ENCODE data around the gene MAGI2.

MAGI2 gene

GRCh38 chr7:79312022-79312421 lies 141.4 kb downstream of the MAGI2 start:
- no peak overlapping the region for H2BK15ac ChIP-seq (ENCODE audit: low read depth, poor library complexity, severe bottlenecking)
- H3K14ac ChIP-seq (ENCODE audit: low read length in 2 of 2), result no peak overlapping the region
- H3K36me3 ChIP-seq (ENCODE audit: control insufficient read depth in 1 of 2, insufficient read depth in 2 of 2, low read depth in 1 of 2, low read length in 2 of 2), result no peaks in the 10 kb centered on the region
- H2AFZ ChIP-seq (ENCODE audit: low read depth, low read length), result no peak overlapping the region
- no peaks in the 10 kb centered on the region for H3K4me1 ChIP-seq (ENCODE audit: control insufficient read depth, insufficient read depth, low read depth, low read length)
- H3K9me3 ChIP-seq (ENCODE audit: control insufficient read depth, low read length), result no peaks in the 10 kb centered on the region
- H3K18ac ChIP-seq (ENCODE audit: low read depth in 1 of 2, low read length in 2 of 2), result no peak overlapping the region
- H3K4me2 ChIP-seq (ENCODE audit: low read length, poor library complexity, severe bottlenecking), result no peak overlapping the region
- H2BK120ac ChIP-seq (ENCODE audit: low read depth, low read length), result no peak overlapping the region
- H3K23ac ChIP-seq (ENCODE audit: low read length in 2 of 2), result no peak overlapping the region
- DNase-seq, result no peak
- WGBS, result 98% methylated on average over 3 of the region's 3 CpGs
- no peak overlapping the region for H2BK5ac ChIP-seq (ENCODE audit: low read depth, low read length, poor library complexity, severe bottlenecking)
- no peak overlapping the region for H2BK12ac ChIP-seq (ENCODE audit: low read length in 2 of 2)
- no peak overlapping the region for H3K27ac ChIP-seq (ENCODE audit: low read length, poor library complexity, severe bottlenecking)
- H4K91ac ChIP-seq (ENCODE audit: low read length), result no peak overlapping the region
- H3K4ac ChIP-seq (ENCODE audit: low read depth in 1 of 2, low read length in 2 of 2), result no peak overlapping the region
- no peak overlapping the region for H2AK5ac ChIP-seq (ENCODE audit: low read length, severe bottlenecking)
- no peaks in the 10 kb centered on the region for H3K27me3 ChIP-seq (ENCODE audit: control insufficient read depth in 1 of 2, insufficient read depth in 1 of 2, low read length in 2 of 2)
- no peaks in the 10 kb centered on the region for H3K79me1 ChIP-seq (replicated peaks; ENCODE audit: low read length, poor library complexity, severe bottlenecking)
- no peak overlapping the region for H3K4me3 ChIP-seq (ENCODE audit: insufficient read depth in 1 of 2, low read depth in 1 of 2, low read length in 2 of 2)
- H3K9ac ChIP-seq (ENCODE audit: low read length), result no peak overlapping the region
- H4K8ac ChIP-seq (ENCODE audit: low read length), result no peak overlapping the region

GRCh38 chr7:79308192-79308591 lies 145.3 kb downstream of the MAGI2 start:
- Histone ChIP-seq H3K23ac (ENCODE audit: low read length in 2 of 2) (no peak overlapping the region), H3K9me3 (ENCODE audit: control insufficient read depth, low read length) (no peaks in the 10 kb centered on the region), H3K79me1 (replicated peaks; ENCODE audit: low read length, poor library complexity, severe bottlenecking) (no peaks in the 10 kb centered on the region), H3K9ac (ENCODE audit: low read length) (no peak overlapping the region), H2BK12ac (ENCODE audit: low read length in 2 of 2) (no peak overlapping the region), H3K4me3 (ENCODE audit: insufficient read depth in 1 of 2, low read depth in 1 of 2, low read length in 2 of 2) (no peak overlapping the region), H3K27me3 (ENCODE audit: control insufficient read depth in 1 of 2, insufficient read depth in 1 of 2, low read length in 2 of 2) (no peaks in the 10 kb centered on the region), H4K91ac (ENCODE audit: low read length) (no peak overlapping the region), H2BK15ac (ENCODE audit: low read depth, poor library complexity, severe bottlenecking) (no peak overlapping the region), H3K36me3 (ENCODE audit: control insufficient read depth in 1 of 2, insufficient read depth in 2 of 2, low read depth in 1 of 2, low read length in 2 of 2) (no peaks in the 10 kb centered on the region), H3K14ac (ENCODE audit: low read length in 2 of 2) (no peak overlapping the region), H4K8ac (ENCODE audit: low read length) (no peak overlapping the region), H2AFZ (ENCODE audit: low read depth, low read length) (no peak overlapping the region), H3K4me1 (ENCODE audit: control insufficient read depth, insufficient read depth, low read depth, low read length) (no peaks in the 10 kb centered on the region), H3K4ac (ENCODE audit: low read depth in 1 of 2, low read length in 2 of 2) (no peak overlapping the region), H2BK120ac (ENCODE audit: low read depth, low read length) (no peak overlapping the region), H2AK5ac (ENCODE audit: low read length, severe bottlenecking) (no peak overlapping the region), H3K27ac (ENCODE audit: low read length, poor library complexity, severe bottlenecking) (no peak overlapping the region), H3K4me2 (ENCODE audit: low read length, poor library complexity, severe bottlenecking) (no peak overlapping the region), H3K18ac (ENCODE audit: low read depth in 1 of 2, low read length in 2 of 2) (no peak overlapping the region), H2BK5ac (ENCODE audit: low read depth, low read length, poor library complexity, severe bottlenecking) (no peak overlapping the region)
- no peak for DNase-seq
- WGBS, result 82% methylated on average over 4 of the region's 4 CpGs

- Histone ChIP-seq H3K4ac (ENCODE audit: low read depth in 1 of 2, low read length in 2 of 2) (no peak overlapping the region), H3K27me3 (ENCODE audit: control insufficient read depth in 1 of 2, insufficient read depth in 1 of 2, low read length in 2 of 2) (no peaks in the 10 kb centered on the region), H3K4me3 (ENCODE audit: insufficient read depth in 1 of 2, low read depth in 1 of 2, low read length in 2 of 2) (no peak overlapping the region), H4K8ac (ENCODE audit: low read length) (no peak overlapping the region), H3K27ac (ENCODE audit: low read length, poor library complexity, severe bottlenecking) (no peak overlapping the region), H3K9me3 (ENCODE audit: control insufficient read depth, low read length) (no peaks in the 10 kb centered on the region), H2BK12ac (ENCODE audit: low read length in 2 of 2) (no peak overlapping the region), H3K9ac (ENCODE audit: low read length) (no peak overlapping the region), H2AK5ac (ENCODE audit: low read length, severe bottlenecking) (no peak overlapping the region), H2BK15ac (ENCODE audit: low read depth, poor library complexity, severe bottlenecking) (no peak overlapping the region), H2AFZ (ENCODE audit: low read depth, low read length) (no peak overlapping the region), H3K23ac (ENCODE audit: low read length in 2 of 2) (no peak overlapping the region), H3K79me1 (replicated peaks; ENCODE audit: low read length, poor library complexity, severe bottlenecking) (no peaks in the 10 kb centered on the region), H4K91ac (ENCODE audit: low read length) (no peak overlapping the region), H3K18ac (ENCODE audit: low read depth in 1 of 2, low read length in 2 of 2) (no peak overlapping the region), H3K36me3 (ENCODE audit: control insufficient read depth in 1 of 2, insufficient read depth in 2 of 2, low read depth in 1 of 2, low read length in 2 of 2) (no peaks in the 10 kb centered on the region), H2BK120ac (ENCODE audit: low read depth, low read length) (no peak overlapping the region), H2BK5ac (ENCODE audit: low read depth, low read length, poor library complexity, severe bottlenecking) (no peak overlapping the region), H3K4me2 (ENCODE audit: low read length, poor library complexity, severe bottlenecking) (no peak overlapping the region), H3K4me1 (ENCODE audit: control insufficient read depth, insufficient read depth, low read depth, low read length) (no peaks in the 10 kb centered on the region), H3K14ac (ENCODE audit: low read length in 2 of 2) (no peak overlapping the region)
- DNase-seq, result no peak
- WGBS, result 82% methylated on average over 2 of the region's 3 CpGs
These were observed 146.1 kb downstream of the MAGI2 start for GRCh38 chr7:79307376-79307775.

DNA sequence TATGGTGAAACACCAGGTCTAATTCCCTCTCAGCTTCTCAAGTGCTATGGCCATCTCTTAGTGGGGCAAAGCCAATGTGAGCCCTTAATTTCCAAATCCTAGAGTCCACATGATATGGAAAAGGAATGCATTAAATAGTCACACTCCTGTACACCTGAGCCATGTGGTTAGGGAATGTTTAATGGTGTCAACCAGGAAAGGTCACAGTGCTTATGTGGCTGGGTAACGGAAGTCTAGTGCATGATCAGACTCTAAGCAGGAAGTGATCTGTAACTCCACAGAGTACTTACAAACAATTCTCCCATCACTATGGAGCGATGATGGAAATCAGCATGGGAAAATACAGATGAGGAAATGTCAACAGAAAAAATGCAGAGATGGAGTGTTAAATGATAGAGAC lies 148.8 kb downstream of the MAGI2 start:
- H3K14ac ChIP-seq (ENCODE audit: low read length in 2 of 2), result no peak overlapping the region
- no peak overlapping the region for H3K4me3 ChIP-seq (ENCODE audit: insufficient read depth in 1 of 2, low read depth in 1 of 2, low read length in 2 of 2)
- no peak overlapping the region for H2BK120ac ChIP-seq (ENCODE audit: low read depth, low read length)
- no peak overlapping the region for H4K91ac ChIP-seq (ENCODE audit: low read length)
- no peaks in the 10 kb centered on the region for H3K9me3 ChIP-seq (ENCODE audit: control insufficient read depth, low read length)
- WGBS, result no CpG with 5 or more reads among the region's 2 CpGs
- H3K18ac ChIP-seq (ENCODE audit: low read depth in 1 of 2, low read length in 2 of 2), result no peak overlapping the region
- no peak overlapping the region for H3K4me2 ChIP-seq (ENCODE audit: low read length, poor library complexity, severe bottlenecking)
- no peak overlapping the region for H3K23ac ChIP-seq (ENCODE audit: low read length in 2 of 2)
- no peak overlapping the region for H2BK5ac ChIP-seq (ENCODE audit: low read depth, low read length, poor library complexity, severe bottlenecking)
- no peaks in the 10 kb centered on the region for H3K36me3 ChIP-seq (ENCODE audit: control insufficient read depth in 1 of 2, insufficient read depth in 2 of 2, low read depth in 1 of 2, low read length in 2 of 2)
- H3K4ac ChIP-seq (ENCODE audit: low read depth in 1 of 2, low read length in 2 of 2), result no peak overlapping the region
- H4K8ac ChIP-seq (ENCODE audit: low read length), result no peak overlapping the region
- no peak overlapping the region for H2BK15ac ChIP-seq (ENCODE audit: low read depth, poor library complexity, severe bottlenecking)
- H3K9ac ChIP-seq (ENCODE audit: low read length), result no peak overlapping the region
- H2BK12ac ChIP-seq (ENCODE audit: low read length in 2 of 2), result no peak overlapping the region
- H3K4me1 ChIP-seq (ENCODE audit: control insufficient read depth, insufficient read depth, low read depth, low read length), result no peaks in the 10 kb centered on the region
- no peak overlapping the region for H2AK5ac ChIP-seq (ENCODE audit: low read length, severe bottlenecking)
- no peaks in the 10 kb centered on the region for H3K79me1 ChIP-seq (replicated peaks; ENCODE audit: low read length, poor library complexity, severe bottlenecking)
- no peak overlapping the region for H2AFZ ChIP-seq (ENCODE audit: low read depth, low read length)
- H3K27ac ChIP-seq (ENCODE audit: low read length, poor library complexity, severe bottlenecking), result no peak overlapping the region
- H3K27me3 ChIP-seq (ENCODE audit: control insufficient read depth in 1 of 2, insufficient read depth in 1 of 2, low read length in 2 of 2), result no peaks in the 10 kb centered on the region
- no peak for DNase-seq
